A549 (cell line): ENCODE measurements around the gene MLXIP. TPM values are rescaled to one million over a fixed set of nuclear protein-coding genes. Genes with fewer than 3 reads are reported as not detected.

ENCODE experiments used
- ATAC-seq, 2 experiments: fragments of 200-7000 bp in 1 of 2; fragments of >200 bp in 1 of 2; cut with Nextera tagmentation in 1 of 2; cut with Tn5 transposase in 1 of 2; 3 replicates each; pipeline versions ENCODE4 v1.8.0 to v1.9.1; 2018 to 2020; ENCODE audit warnings: mild to moderate bottlenecking in 1 of 2, moderate library complexity in 1 of 2
- CTCF ChIA-PET: fragments of 300-600 bp; sonication (Branson Sonifier 250); formaldehyde crosslinking; extraction: SDS; loops from one replicate; lab custom pipeline; 2021; ENCODE audit warnings: antibody characterized with exemption, inconsistent platforms; lab: Yijun Ruan, JAX
- POLR2A ChIA-PET: fragments of 350-600 bp; formaldehyde crosslinking; extraction: SDS; loops from one replicate; lab custom pipeline; 2021; ENCODE audit warnings: antibody characterized with exemption, inconsistent platforms; lab: Yijun Ruan, JAX
- DNase-seq, 2 experiments: peaks; one replicate each; pipeline versions ENCODE4 v3.0.0 to v3.0.0-alpha.2; 2011 to 2016; ENCODE audit warnings: low read depth in 1 of 2, low spot score in 1 of 2
- FAIRE-seq: peaks from 2 replicates; lab custom pipeline; 2011; peaks lifted over from hg19 to GRCh38; lab: Jason Lieb, UNC
- H3K27ac ChIP-seq, 2 experiments: fragments of >200 bp; sonication (Bioruptor Twin); formaldehyde crosslinking; 3 replicates each; pipeline ENCODE4 v1.5.1; 2016 to 2017
- H3K4me1 ChIP-seq: fragments of >200 bp; sonication (Bioruptor Twin); formaldehyde crosslinking; 3 replicates; pipeline ENCODE4 v1.6.1; 2016
- H3K4me2 ChIP-seq: fragments of >200 bp; sonication (Bioruptor Twin); formaldehyde crosslinking; 3 replicates; pipeline ENCODE4 v1.6.1; 2016
- H3K4me3 ChIP-seq: fragments of >200 bp; sonication (Bioruptor Twin); formaldehyde crosslinking; 3 replicates; pipeline ENCODE4 v1.5.1; 2016
- H3K9me3 ChIP-seq: fragments of >200 bp; sonication (Bioruptor Twin); formaldehyde crosslinking; 3 replicates; pipeline ENCODE4 v1.6.1; 2016
- BCL3 ChIP-seq: fragments of >200 bp; sonication (Bioruptor Twin); formaldehyde crosslinking; IDR thresholded peaks from 3 replicates; pipeline ENCODE4 v1.6.1; 2016
- CEBPB ChIP-seq, 2 experiments: fragments of >200 bp in 1 of 2; sonication (Bioruptor Twin) in 1 of 2; formaldehyde crosslinking in 1 of 2; IDR thresholded peaks; 2 replicates each; pipeline ENCODE4 v1.6.1; 2012 to 2016
- EP300 ChIP-seq, 2 experiments: fragments of >200 bp; sonication (Bioruptor Twin); formaldehyde crosslinking; IDR thresholded peaks; 2 replicates in 1 of 2; 3 replicates in 1 of 2; pipeline ENCODE4 v1.6.1; 2016 to 2017
- ESRRA ChIP-seq: fragments of 150-350 bp; IDR thresholded peaks from 2 replicates; pipeline ENCODE4 v1.6.1; 2014; ENCODE audit warnings: mild to moderate bottlenecking, low read length, borderline replicate concordance
- FOSL2 ChIP-seq, 2 experiments: fragments of 450-650 bp in 1 of 2; fragments of >200 bp in 1 of 2; sonication (Bioruptor Twin) in 1 of 2; formaldehyde crosslinking; IDR thresholded peaks; 2 replicates each; pipeline versions ENCODE4 v1.5.0 to v1.6.1; 2016 to 2020; ENCODE audit warnings: mild to moderate bottlenecking in 1 of 2, moderate library complexity in 1 of 2
- FOXS1 ChIP-seq: fragments of 250-450 bp; sonication (Bioruptor Pico); IDR thresholded peaks from 2 replicates; pipeline ENCODE4 v1.5.0; 2020; ENCODE audit warnings: mild to moderate bottlenecking, moderate library complexity
- GATA3 ChIP-seq: IDR thresholded peaks from 2 replicates; pipeline ENCODE4 v1.6.1; 2012; ENCODE audit warnings: borderline replicate concordance
- HDAC2 ChIP-seq: fragments of 200-600 bp; sonication (generic); IDR thresholded peaks from 2 replicates; pipeline ENCODE4 v1.6.1; 2016
- HES2 ChIP-seq: fragments of >200 bp; sonication (Bioruptor Twin); formaldehyde crosslinking; IDR thresholded peaks from 2 replicates; pipeline ENCODE4 v1.6.1; 2016
- HEYL ChIP-seq: fragments of 250-450 bp; sonication (Bioruptor Pico); IDR thresholded peaks from 2 replicates; pipeline ENCODE4 v1.8.0; 2021; ENCODE audit warnings: mild to moderate bottlenecking, moderate library complexity
- JUN ChIP-seq, 2 experiments: fragments of >200 bp; sonication (Bioruptor Twin); formaldehyde crosslinking; IDR thresholded peaks; 2 replicates in 1 of 2; 3 replicates in 1 of 2; pipeline ENCODE4 v1.6.1; 2016 to 2017
- JUNB ChIP-seq: fragments of >200 bp; sonication (Bioruptor Twin); formaldehyde crosslinking; IDR thresholded peaks from 2 replicates; pipeline ENCODE4 v1.6.1; 2016
- NR3C1 ChIP-seq: fragments of >200 bp; sonication (Bioruptor Twin); formaldehyde crosslinking; IDR thresholded peaks from 3 replicates; pipeline ENCODE4 v1.6.1; 2017
- PBX3 ChIP-seq: IDR thresholded peaks from 2 replicates; pipeline ENCODE4 v1.6.1; 2012
- POLR2A ChIP-seq: IDR thresholded peaks from 2 replicates; pipeline ENCODE4 v1.6.1; 2012; ENCODE audit warnings: mild to moderate bottlenecking, low read length
- RAD21 ChIP-seq, 2 experiments: fragments of >200 bp in 1 of 2; sonication (Bioruptor Twin) in 1 of 2; formaldehyde crosslinking in 1 of 2; IDR thresholded peaks in 1 of 2; conservative IDR thresholded peaks in 1 of 2; 2 replicates in 1 of 2; 3 replicates in 1 of 2; pipeline ENCODE4 v1.6.1; 2012 to 2018; ENCODE audit warnings: inconsistent platforms in 1 of 2
- RARB ChIP-seq: fragments of 250-450 bp; sonication (Bioruptor Pico); IDR thresholded peaks from 2 replicates; pipeline ENCODE4 v1.8.0; 2021; ENCODE audit warnings: mild to moderate bottlenecking, moderate library complexity
- RCOR1 ChIP-seq: fragments of 150-350 bp; IDR thresholded peaks from 2 replicates; pipeline ENCODE4 v1.6.1; 2014; ENCODE audit warnings: antibody characterized with exemption, low read length, low read depth
- RFX5 ChIP-seq: fragments of 450-650 bp; IDR thresholded peaks from 2 replicates; pipeline ENCODE4 v1.7.1; 2014; ENCODE audit warnings: antibody characterized with exemption, mild to moderate bottlenecking, moderate library complexity
- RNF2 ChIP-seq: fragments of 200-600 bp; sonication (generic); IDR thresholded peaks from 2 replicates; pipeline ENCODE4 v1.6.1; 2016; ENCODE audit warnings: low read depth, mild to moderate bottlenecking, antibody characterized with exemption, moderate library complexity, borderline replicate concordance
- SMC3 ChIP-seq: fragments of >200 bp; sonication (Bioruptor Twin); formaldehyde crosslinking; IDR thresholded peaks from 3 replicates; pipeline ENCODE4 v1.6.1; 2018; ENCODE audit warnings: inconsistent platforms
- ZFP36 ChIP-seq: fragments of 450-650 bp; IDR thresholded peaks from 2 replicates; pipeline ENCODE4 v1.6.1; 2014; ENCODE audit warnings: borderline replicate concordance; ENCODE audit not compliant: partially characterized antibody
- WGBS: methylation state at CpG from one replicate; pipeline ENCODE4 v1.1.6; 2017; ENCODE audit errors: missing lambda C conversion rate; 5-methylcytosine and 5-hydroxymethylcytosine counted together
- polyA plus RNA-seq, 4 experiments: library from polyadenylated mRNA; depleted of rRNA in 3 of 4; stranded (reverse); fragments of >200 nt; fragmentation: RNase III in 1 of 4; extraction: RNeasy Plus Mini Kit Qiagen cat#74134 plus additional on column Dnase treatment in 1 of 4; gene quantifications; 2 replicates in 3 of 4; 3 replicates in 1 of 4; pipeline ENCODE4 v1.2.3, GENCODE V29; 2011 to 2017
- TF ChIP-seq, protein P1 (sequence below): IDR thresholded peaks from 2 replicates; pipeline ENCODE4 v1.6.1; 2012; ENCODE audit warnings: low read depth, borderline replicate concordance
- TF ChIP-seq, protein P2 (sequence below): fragments of 450-650 bp; IDR thresholded peaks from 2 replicates; pipeline ENCODE4 v1.6.1; 2014; ENCODE audit warnings: antibody characterized with exemption
- TF ChIP-seq, protein P3 (sequence below): fragments of 200-600 bp; sonication (generic); IDR thresholded peaks from 2 replicates; pipeline ENCODE4 v1.6.1; 2016; ENCODE audit warnings: antibody characterized with exemption, mild to moderate bottlenecking, moderate library complexity

Gene MLXIP
- polyA plus RNA-seq, 2 of the 4 experiments (the other 2 are of a cell fraction): 7.0 to 21.4 TPM

- 83% methylated on average over 7 of the region's 7 CpGs for WGBS
- peaks cover 66% of the 10 kb centered on the region for H3K4me1 ChIP-seq
- FAIRE-seq (no peak), ATAC-seq (peak; percentile 76), DNase-seq (peak in 1 of 2 experiments; percentile 86)
- no peak overlapping the region for H3K4me3 ChIP-seq
- H3K9me3 ChIP-seq: no peaks in the 10 kb centered on the region
- peak; percentile 58; the same call in 1 of the 2 replicates for TF ChIP-seq HES2
- peak; percentile 40 to 70; a peak in 2 of 5 replicates for TF ChIP-seq JUN (IDR thresholded peaks at IDR 0.05)
- peak; percentile 77 for TF ChIP-seq GATA3
- TF ChIP-seq ZFP36: no peak
- TF ChIP-seq HEYL (CRISPR knock-in tag): peak; percentile 42; the same call in 1 of the 2 replicates
- no peak for TF ChIP-seq RFX5
- TF ChIP-seq EP300 (IDR thresholded peaks at IDR 0.05): peak; percentile 84 to 87; a peak in 4 of 5 replicates
- no peak for TF ChIP-seq RNF2
- TF ChIP-seq BCL3: peak; percentile 68; the same call in 2 of the 3 replicates
- TF ChIP-seq FOSL2 (IDR thresholded peaks at IDR 0.05): no peak; the same call in 1 of the 2 replicates
- peak; percentile 21; the same call in 1 of the 2 replicates for TF ChIP-seq FOSL2 (CRISPR knock-in tag; IDR thresholded peaks at IDR 0.05)
- TF ChIP-seq, protein P1, sequence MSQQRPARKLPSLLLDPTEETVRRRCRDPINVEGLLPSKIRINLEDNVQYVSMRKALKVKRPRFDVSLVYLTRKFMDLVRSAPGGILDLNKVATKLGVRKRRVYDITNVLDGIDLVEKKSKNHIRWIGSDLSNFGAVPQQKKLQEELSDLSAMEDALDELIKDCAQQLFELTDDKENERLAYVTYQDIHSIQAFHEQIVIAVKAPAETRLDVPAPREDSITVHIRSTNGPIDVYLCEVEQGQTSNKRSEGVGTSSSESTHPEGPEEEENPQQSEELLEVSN: no peak
- TF ChIP-seq, protein P2, sequence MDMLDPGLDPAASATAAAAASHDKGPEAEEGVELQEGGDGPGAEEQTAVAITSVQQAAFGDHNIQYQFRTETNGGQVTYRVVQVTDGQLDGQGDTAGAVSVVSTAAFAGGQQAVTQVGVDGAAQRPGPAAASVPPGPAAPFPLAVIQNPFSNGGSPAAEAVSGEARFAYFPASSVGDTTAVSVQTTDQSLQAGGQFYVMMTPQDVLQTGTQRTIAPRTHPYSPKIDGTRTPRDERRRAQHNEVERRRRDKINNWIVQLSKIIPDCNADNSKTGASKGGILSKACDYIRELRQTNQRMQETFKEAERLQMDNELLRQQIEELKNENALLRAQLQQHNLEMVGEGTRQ: no peak
- TF ChIP-seq CEBPB (IDR thresholded peaks at IDR 0.05): peak in 1 of 2 experiments; percentile 71; a peak in 2 of 4 replicates
- TF ChIP-seq JUNB: peak; percentile 53; the same call in 1 of the 2 replicates
- no peak for TF ChIP-seq POLR2A
- POLR2A ChIA-PET: interaction anchor here (0.7 to 1.4 kb wide), 5 partner anchors 11 to 22 kb away, joined by 3 to 14 read pairs (median 3); partner anchors contain the start of gene MLXIP
- CTCF ChIA-PET: interaction anchor here (1.0 to 4.7 kb wide), 9 partner anchors 10 to 447 kb away, joined by 3 to 39 read pairs (median 5); no protein-coding TSS in a partner anchor
- H3K27ac ChIP-seq: peak overlapping the region; percentile 76
- H3K4me2 ChIP-seq: peak overlapping the region; percentile 62
Measured at GRCh38 chr12:122090759-122091515, 12.4 kb downstream of the MLXIP start.

DNA sequence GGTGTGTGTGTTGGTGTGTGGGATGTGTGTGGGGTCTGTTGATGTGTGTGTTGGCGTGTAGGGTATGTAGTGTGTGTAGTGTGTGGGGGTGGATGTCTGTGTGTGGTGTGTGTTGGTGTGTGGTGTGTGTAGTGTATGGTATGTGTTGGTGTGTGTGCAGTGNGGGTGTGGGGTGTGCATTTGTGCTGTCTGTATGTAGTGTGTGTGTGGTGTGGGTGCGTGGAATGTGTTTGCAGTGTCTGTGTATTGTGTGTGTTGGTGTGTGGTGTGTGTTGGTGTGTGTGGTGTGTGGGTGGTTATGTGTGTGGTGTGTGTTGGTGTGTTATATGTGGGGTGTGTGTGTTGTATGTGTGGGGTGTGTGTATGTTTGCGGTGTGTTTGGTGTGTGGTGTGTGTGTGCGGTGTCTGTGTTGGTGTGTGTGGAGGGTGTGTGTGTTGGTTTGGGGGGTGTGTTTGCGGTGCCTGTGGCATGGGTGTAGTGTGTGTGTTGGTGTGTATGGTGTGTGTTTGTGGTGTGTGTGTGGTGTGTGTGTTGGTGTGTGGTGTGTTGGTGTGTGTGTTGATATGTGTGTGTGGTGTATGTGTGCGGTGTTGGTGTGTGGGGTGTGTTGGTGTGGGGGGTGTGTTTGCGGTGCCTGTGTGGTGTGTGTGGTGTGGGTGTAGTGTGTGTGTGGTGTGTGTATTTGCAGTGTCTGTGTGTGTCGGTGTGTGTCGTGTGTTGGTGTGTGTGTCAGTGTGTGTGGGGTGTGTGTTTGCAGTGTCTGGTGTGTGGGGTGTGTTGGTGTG is 14.7 kb downstream of the MLXIP start:
- POLR2A ChIA-PET: no interaction called here
- no peak for TF ChIP-seq ZFP36
- no peak for TF ChIP-seq ESRRA
- no peak for TF ChIP-seq RFX5
- no peak for TF ChIP-seq RARB (CRISPR knock-in tag)
- no peak for TF ChIP-seq RCOR1
- TF ChIP-seq, protein P3, sequence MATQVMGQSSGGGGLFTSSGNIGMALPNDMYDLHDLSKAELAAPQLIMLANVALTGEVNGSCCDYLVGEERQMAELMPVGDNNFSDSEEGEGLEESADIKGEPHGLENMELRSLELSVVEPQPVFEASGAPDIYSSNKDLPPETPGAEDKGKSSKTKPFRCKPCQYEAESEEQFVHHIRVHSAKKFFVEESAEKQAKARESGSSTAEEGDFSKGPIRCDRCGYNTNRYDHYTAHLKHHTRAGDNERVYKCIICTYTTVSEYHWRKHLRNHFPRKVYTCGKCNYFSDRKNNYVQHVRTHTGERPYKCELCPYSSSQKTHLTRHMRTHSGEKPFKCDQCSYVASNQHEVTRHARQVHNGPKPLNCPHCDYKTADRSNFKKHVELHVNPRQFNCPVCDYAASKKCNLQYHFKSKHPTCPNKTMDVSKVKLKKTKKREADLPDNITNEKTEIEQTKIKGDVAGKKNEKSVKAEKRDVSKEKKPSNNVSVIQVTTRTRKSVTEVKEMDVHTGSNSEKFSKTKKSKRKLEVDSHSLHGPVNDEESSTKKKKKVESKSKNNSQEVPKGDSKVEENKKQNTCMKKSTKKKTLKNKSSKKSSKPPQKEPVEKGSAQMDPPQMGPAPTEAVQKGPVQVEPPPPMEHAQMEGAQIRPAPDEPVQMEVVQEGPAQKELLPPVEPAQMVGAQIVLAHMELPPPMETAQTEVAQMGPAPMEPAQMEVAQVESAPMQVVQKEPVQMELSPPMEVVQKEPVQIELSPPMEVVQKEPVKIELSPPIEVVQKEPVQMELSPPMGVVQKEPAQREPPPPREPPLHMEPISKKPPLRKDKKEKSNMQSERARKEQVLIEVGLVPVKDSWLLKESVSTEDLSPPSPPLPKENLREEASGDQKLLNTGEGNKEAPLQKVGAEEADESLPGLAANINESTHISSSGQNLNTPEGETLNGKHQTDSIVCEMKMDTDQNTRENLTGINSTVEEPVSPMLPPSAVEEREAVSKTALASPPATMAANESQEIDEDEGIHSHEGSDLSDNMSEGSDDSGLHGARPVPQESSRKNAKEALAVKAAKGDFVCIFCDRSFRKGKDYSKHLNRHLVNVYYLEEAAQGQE: no peak
- TF ChIP-seq PBX3: no peak
- no peak for TF ChIP-seq GATA3
- TF ChIP-seq EP300 (IDR thresholded peaks at IDR 0.05): no peak
- TF ChIP-seq RAD21 (conservative IDR thresholded peaks at IDR 0.05 in 1 of 2, IDR thresholded peaks at IDR 0.05 in 1 of 2): no peak
- no peak for TF ChIP-seq FOXS1 (CRISPR knock-in tag)
- TF ChIP-seq, protein P2: no peak
- no peak for TF ChIP-seq HDAC2
- TF ChIP-seq NR3C1: no peak
- TF ChIP-seq SMC3: no peak

More for the DNA sequence above, 14.7 kb downstream of the MLXIP start:
- H3K9me3 ChIP-seq: no peaks in the 10 kb centered on the region
- CTCF ChIA-PET: interaction anchor here (1.9 kb wide), 1 partner anchor 30 kb away, joined by 13 read pairs; no protein-coding TSS in a partner anchor
- H3K4me2 ChIP-seq: no peak overlapping the region
- no peak overlapping the region for H3K4me3 ChIP-seq
- H3K27ac ChIP-seq: peak overlapping the region in 1 of 2 experiments; percentile 44; a peak in 3 of 6 replicates
- FAIRE-seq (no peak), DNase-seq (no peak), ATAC-seq (no peak)
- peaks cover 79% of the 10 kb centered on the region for H3K4me1 ChIP-seq
- 82% methylated on average over 9 of the region's 9 CpGs for WGBS
